DMS 273 (cell line): ENCODE results near the gene C17orf67.
A peak's percentile ranks its signal among the peaks of the same experiment; 100 is the strongest.

Experiments
- DNase-seq: peaks from one replicate; lab custom pipeline; 2025; ENCODE audit not compliant: unreplicated experiment; lab: John Stamatoyannopoulos, UW

The C17orf67 gene

GRCh38 chr17:56833809-56834379 is at the start of gene C17orf67, which contains the start of gene DGKE:
C17orf67 (minus strand) TSS chr17:56833920; CDS start chr17:56815810, 18,110 bp downstream.
DGKE (plus strand) TSS chr17:56834151; CDS start chr17:56834796, 645 bp downstream.
- DNase-seq, result peak; percentile 98

- no peak for DNase-seq
Observed at GRCh38 chr17:56881685-56882295, 48.1 kb upstream of the C17orf67 start.

GRCh38 chr17:56880571-56880970 is 46.9 kb upstream of the C17orf67 start:
- no peak for DNase-seq

GRCh38 chr17:56880133-56880532 is 46.4 kb upstream of the C17orf67 start:
- DNase-seq, result no peak

GRCh38 chr17:56879280-56879679 is 45.6 kb upstream of the C17orf67 start:
- no peak for DNase-seq

GRCh38 chr17:56876766-56877179 is 43.1 kb upstream of the C17orf67 start:
- no peak for DNase-seq

GRCh38 chr17:56870081-56870651 is 36.4 kb upstream of the C17orf67 start:
- DNase-seq, result no peak

GRCh38 chr17:56868716-56869115 is 35.0 kb upstream of the C17orf67 start:
- no peak for DNase-seq

- DNase-seq, result no peak
Observed at GRCh38 chr17:56867948-56868376, 34.2 kb upstream of the C17orf67 start.

- peak; percentile 7 for DNase-seq
Observed at GRCh38 chr17:56866496-56866895, 32.8 kb upstream of the C17orf67 start.

- no peak for DNase-seq
Observed at GRCh38 chr17:56866076-56866475, 32.4 kb upstream of the C17orf67 start.

GRCh38 chr17:56863974-56864373 is 30.3 kb upstream of the C17orf67 start:
- no peak for DNase-seq

- DNase-seq, result no peak
Observed at GRCh38 chr17:56861899-56862298, 28.2 kb upstream of the C17orf67 start.

GRCh38 chr17:56851008-56851407 is 17.3 kb upstream of the C17orf67 start:
- no peak for DNase-seq

GRCh38 chr17:56850591-56850990 is 16.9 kb upstream of the C17orf67 start:
- no peak for DNase-seq

GRCh38 chr17:56849131-56849530 is 15.4 kb upstream of the C17orf67 start:
- DNase-seq, result no peak

GRCh38 chr17:56847106-56847505 is 13.4 kb upstream of the C17orf67 start:
- no peak for DNase-seq

GRCh38 chr17:56845934-56846333 is 12.2 kb upstream of the C17orf67 start:
- no peak for DNase-seq

GRCh38 chr17:56842577-56842976 is 8.9 kb upstream of the C17orf67 start:
- DNase-seq, result no peak

- DNase-seq, result no peak
Observed at GRCh38 chr17:56838687-56839086, 5.0 kb upstream of the C17orf67 start.

- peak; percentile 56 for DNase-seq
Observed at GRCh38 chr17:56835264-56835585, 1.5 kb upstream of the C17orf67 start.

- peak; percentile 74 for DNase-seq
Observed at GRCh38 chr17:56834380-56835263, 902 bp upstream of the C17orf67 start.
